ENCODE measurements around the gene LDB2. TPM values are rescaled to one million over a fixed set of nuclear protein-coding genes. Genes with fewer than 3 reads are reported as not detected.

Gene LDB2
- total and polyA plus RNA-seq, 2 donors (not counting 3 experiments of a cell fraction or from before 2014, with no cell fraction given), result 127 to 223 TPM

GRCh38 chr4:16685536-16685935, 212.9 kb downstream of the LDB2 start:
- TSS peak; percentile 44 for BruUV-seq (replicated peaks)
- peak; percentile 12 for FAIRE-seq
- Histone ChIP-seq H3K4me3 (replicated peaks in 1 of 3; ENCODE audit: insufficient read depth in 1 of 3, low read depth in 1 of 3, low read length in 3 of 3) (no peak overlapping the region), H3K4me1 (ENCODE audit: control insufficient read depth, extremely low read depth, insufficient read depth, low read length) (peaks cover 33% of the 10 kb centered on the region), H3K36me3 (ENCODE audit: control insufficient read depth in 2 of 2, extremely low read depth in 1 of 2, insufficient read depth in 2 of 2, low read length in 2 of 2) (no peaks in the 10 kb centered on the region), H3K4me2 (ENCODE audit: insufficient read depth, low read length) (no peak overlapping the region), H4K20me1 (replicated peaks; ENCODE audit: control insufficient read depth, extremely low read depth, insufficient read depth, low read length) (no peaks in the 10 kb centered on the region), H3K27me3 (ENCODE audit: control insufficient read depth in 2 of 2, insufficient read depth in 2 of 2, low read length in 2 of 2) (no peaks in the 10 kb centered on the region), H3K27ac (ENCODE audit: insufficient read depth, low read depth, low read length) (peak overlapping the region; percentile 79), H3K9me1 (replicated peaks; ENCODE audit: control insufficient read depth, extremely low read depth, insufficient read depth, low read length) (no peaks in the 10 kb centered on the region), H2AFZ (ENCODE audit: low read depth, low read length) (no peak overlapping the region), H3K9me3 (replicated peaks; ENCODE audit: control insufficient read depth, insufficient read depth, low read length) (no peaks in the 10 kb centered on the region), H3K79me2 (ENCODE audit: control insufficient read depth, insufficient read depth, low read length) (no peaks in the 10 kb centered on the region), H3K9ac (replicated peaks; ENCODE audit: extremely low read depth, insufficient read depth, low read length) (peak overlapping the region; percentile 42)
- no peak for DNase-seq (ENCODE audit: low read depth, low spot score)
- dilution Hi-C loops (cut with MboI; ENCODE audit: extremely low pct_ligation_motif_present, low sequenced_read_pairs) (no loop called here), intact Hi-C loops (cut with micrococcal nuclease) (loop anchor here (10.0 kb wide), 1 partner anchor 209 kb away; the partner anchor contains the start of gene LDB2)
- POLR2A ChIA-PET, result no interaction called here
- CTCF ChIA-PET, result no interaction called here
- no peak for TF ChIP-seq MAX (IDR thresholded peaks at IDR 0.05; ENCODE audit: insufficient read depth, insufficient read length)
- TF ChIP-seq MYC (IDR thresholded peaks at IDR 0.05; ENCODE audit: low read depth, low read length), result no peak
- TF ChIP-seq GATA2 (IDR thresholded peaks at IDR 0.05; ENCODE audit: insufficient read depth, insufficient read length, low read depth, low read length), result no peak
- TF ChIP-seq EZH2 (IDR thresholded peaks at IDR 0.05; ENCODE audit: borderline replicate concordance, low read depth, low read length, severe bottlenecking), result no peak
- TF ChIP-seq, protein P1, sequence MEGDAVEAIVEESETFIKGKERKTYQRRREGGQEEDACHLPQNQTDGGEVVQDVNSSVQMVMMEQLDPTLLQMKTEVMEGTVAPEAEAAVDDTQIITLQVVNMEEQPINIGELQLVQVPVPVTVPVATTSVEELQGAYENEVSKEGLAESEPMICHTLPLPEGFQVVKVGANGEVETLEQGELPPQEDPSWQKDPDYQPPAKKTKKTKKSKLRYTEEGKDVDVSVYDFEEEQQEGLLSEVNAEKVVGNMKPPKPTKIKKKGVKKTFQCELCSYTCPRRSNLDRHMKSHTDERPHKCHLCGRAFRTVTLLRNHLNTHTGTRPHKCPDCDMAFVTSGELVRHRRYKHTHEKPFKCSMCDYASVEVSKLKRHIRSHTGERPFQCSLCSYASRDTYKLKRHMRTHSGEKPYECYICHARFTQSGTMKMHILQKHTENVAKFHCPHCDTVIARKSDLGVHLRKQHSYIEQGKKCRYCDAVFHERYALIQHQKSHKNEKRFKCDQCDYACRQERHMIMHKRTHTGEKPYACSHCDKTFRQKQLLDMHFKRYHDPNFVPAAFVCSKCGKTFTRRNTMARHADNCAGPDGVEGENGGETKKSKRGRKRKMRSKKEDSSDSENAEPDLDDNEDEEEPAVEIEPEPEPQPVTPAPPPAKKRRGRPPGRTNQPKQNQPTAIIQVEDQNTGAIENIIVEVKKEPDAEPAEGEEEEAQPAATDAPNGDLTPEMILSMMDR (IDR thresholded peaks at IDR 0.05; ENCODE audit: extremely low read depth in 1 of 2, insufficient read depth in 1 of 2, low read depth in 1 of 2, low read length in 2 of 2), result no peak
- TF ChIP-seq FOS (IDR thresholded peaks at IDR 0.05; ENCODE audit: borderline replicate concordance, insufficient read depth, low read length), result no peak
- no peak for TF ChIP-seq POLR2A (IDR thresholded peaks at IDR 0.05; ENCODE audit: low read depth, low read length)
- TF ChIP-seq JUN (IDR thresholded peaks at IDR 0.05; ENCODE audit: borderline replicate concordance, insufficient read depth, insufficient read length, low read depth), result no peak
- TF ChIP-seq POLR2AphosphoS5 (IDR thresholded peaks at IDR 0.05; ENCODE audit: insufficient read depth, low read depth, low read length), result no peak
